Omental fat pad (tissue), 4 donors: ENCODE data around the gene SPTBN1. TPM values are rescaled to one million over a fixed set of nuclear protein-coding genes. Genes with fewer than 3 reads are reported as not detected.
A peak's percentile ranks its signal among the peaks of the same experiment; 100 is the strongest.

Experiments used
- ATAC-seq: fragments of 150-250 bp; one replicate; pipeline ENCODE4 v1.9.1; 2016; ENCODE audit warnings: mild to moderate bottlenecking, moderate library complexity; ENCODE audit not compliant: low FRiP score
- DNase-seq: peaks from one replicate; pipeline ENCODE4 v3.0.0-alpha.2; 2019; ENCODE audit warnings: low spot score
- total RNA-seq, 4 donors: library from RNA; depleted of rRNA; stranded (reverse); fragments of >200 nt; gene quantifications; one replicate each; pipeline ENCODE4 v1.1.0, GENCODE V29; 2016
- TF ChIP-seq, protein P1 (sequence below), 3 donors: fragments of 450-650 bp; IDR thresholded peaks; one replicate each; pipeline ENCODE4 v1.5.1; 2016 to 2017; ENCODE audit warnings: antibody characterized with exemption in 3 of 3, mild to moderate bottlenecking in 3 of 3, moderate library complexity in 2 of 3

Gene SPTBN1
- total RNA-seq, 4 donors from 2014 or later = 681 to 1,046 (median 964) TPM

DNA sequence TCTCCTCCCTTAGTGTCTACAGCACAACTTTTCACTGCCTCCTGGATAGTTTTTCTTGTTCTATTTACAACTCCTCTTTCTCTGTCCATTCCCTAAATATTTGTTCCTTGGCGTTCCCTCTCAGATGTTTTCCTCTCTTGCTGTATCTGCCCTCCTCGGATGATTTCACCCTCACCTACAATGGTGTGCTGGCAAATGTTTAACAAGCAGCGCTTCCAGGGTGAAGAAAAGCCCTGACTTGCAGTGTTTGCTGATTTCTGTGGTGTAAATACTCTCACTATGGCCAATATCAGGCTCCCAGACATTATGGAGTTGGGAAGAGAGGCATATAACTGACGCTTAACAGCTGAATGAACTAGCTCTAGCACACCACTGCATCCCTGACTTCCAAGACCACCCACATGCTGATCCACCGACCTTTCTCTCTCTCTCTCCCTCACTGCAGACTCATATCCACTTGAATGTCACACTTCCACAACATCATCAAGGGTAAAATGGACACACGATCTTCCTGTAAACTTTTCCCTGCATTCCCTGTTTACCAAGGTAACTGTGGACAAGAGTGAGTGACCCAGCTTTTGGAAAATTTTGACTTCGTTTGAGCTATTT, 31.5 kb upstream of the SPTBN1 start:
- ATAC-seq (no peak), DNase-seq (no peak)
- TF ChIP-seq, protein P1, sequence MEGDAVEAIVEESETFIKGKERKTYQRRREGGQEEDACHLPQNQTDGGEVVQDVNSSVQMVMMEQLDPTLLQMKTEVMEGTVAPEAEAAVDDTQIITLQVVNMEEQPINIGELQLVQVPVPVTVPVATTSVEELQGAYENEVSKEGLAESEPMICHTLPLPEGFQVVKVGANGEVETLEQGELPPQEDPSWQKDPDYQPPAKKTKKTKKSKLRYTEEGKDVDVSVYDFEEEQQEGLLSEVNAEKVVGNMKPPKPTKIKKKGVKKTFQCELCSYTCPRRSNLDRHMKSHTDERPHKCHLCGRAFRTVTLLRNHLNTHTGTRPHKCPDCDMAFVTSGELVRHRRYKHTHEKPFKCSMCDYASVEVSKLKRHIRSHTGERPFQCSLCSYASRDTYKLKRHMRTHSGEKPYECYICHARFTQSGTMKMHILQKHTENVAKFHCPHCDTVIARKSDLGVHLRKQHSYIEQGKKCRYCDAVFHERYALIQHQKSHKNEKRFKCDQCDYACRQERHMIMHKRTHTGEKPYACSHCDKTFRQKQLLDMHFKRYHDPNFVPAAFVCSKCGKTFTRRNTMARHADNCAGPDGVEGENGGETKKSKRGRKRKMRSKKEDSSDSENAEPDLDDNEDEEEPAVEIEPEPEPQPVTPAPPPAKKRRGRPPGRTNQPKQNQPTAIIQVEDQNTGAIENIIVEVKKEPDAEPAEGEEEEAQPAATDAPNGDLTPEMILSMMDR (IDR thresholded peaks at IDR 0.05) = no peak

- no peak for DNase-seq
- peak; percentile 22 for ATAC-seq
- TF ChIP-seq, protein P1 (IDR thresholded peaks at IDR 0.05) = no peak
These were observed 27.9 kb upstream of the SPTBN1 start for GRCh38 chr2:54428108-54428831.

DNA sequence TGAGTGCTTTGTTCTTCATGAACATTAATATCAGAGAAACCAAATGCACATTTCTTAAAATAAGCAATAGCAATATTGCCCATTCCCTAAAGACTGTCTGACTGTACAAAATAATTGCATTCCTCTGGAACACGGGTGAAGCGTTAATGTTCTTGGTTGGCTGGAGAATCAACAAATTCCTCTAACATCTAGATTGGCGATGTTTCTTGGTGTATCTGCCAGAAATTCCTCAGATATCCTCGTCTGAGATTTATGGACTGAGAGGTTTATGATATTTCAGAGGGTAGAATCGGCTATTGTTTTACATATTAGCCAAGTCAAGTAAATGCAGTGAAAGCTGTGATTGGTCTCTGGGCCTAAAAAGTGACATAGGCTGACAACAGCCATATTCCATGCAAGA, 27.1 kb upstream of the SPTBN1 start:
- ATAC-seq (no peak), DNase-seq (no peak)
- TF ChIP-seq, protein P1 (IDR thresholded peaks at IDR 0.05) = no peak

DNA sequence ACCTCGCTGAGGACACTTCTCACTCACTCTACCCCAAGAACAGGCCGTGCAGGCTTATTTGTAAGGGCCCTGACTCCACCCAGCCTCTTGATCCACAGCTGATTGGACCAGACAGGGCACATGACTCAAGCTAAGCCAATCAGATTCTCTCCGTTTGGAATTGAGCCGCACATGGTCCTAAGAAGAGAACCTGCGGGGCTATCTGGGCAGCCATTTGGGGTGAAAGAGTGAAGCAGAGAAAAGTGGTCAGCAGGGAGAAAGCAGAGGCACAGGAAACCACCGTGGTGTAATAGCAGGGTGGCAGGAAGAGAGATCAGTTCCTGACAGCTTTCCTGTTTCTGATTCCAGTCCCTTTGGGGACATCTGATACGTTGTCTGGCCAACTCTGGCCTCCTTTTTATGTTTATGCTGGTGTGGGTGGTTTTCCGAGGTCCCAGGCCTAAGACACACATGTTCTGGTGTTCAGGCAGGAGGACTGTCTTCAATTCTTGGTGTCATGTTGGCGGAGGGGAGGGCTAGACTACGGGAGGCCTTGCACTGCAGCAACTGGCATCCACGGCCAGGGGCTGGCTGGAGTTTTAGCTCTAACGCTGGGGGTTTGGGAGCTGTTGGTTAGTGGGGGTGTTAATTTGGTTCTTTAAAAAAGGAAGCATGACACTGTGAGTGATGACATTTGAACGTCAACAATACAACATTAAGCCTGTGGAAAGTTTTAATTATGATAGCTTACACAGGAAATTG, 26.1 kb upstream of the SPTBN1 start:
- DNase-seq = no peak
- ATAC-seq = no peak
- TF ChIP-seq, protein P1 (IDR thresholded peaks at IDR 0.05) = no peak

DNA sequence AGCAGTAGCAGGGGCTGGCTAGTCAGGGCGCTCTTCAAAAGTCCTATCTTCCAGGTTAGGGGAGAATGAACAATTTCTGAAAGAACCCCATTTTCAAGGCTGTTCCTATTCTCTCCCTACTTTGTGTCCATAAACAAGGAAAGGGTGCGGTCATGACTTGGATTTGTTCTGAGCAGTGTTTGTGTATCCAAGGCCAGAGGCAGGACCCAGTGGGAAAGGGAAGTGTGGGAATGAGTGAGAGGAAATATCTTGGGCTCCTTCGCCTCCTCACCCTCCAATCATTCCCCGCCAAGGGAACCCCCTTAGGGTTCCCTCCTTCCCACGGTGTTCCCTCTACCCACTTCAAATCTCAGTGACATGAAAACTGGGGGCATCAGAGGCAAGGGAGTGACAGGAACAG, 25.5 kb upstream of the SPTBN1 start:
- TF ChIP-seq, protein P1 (IDR thresholded peaks at IDR 0.05) = no peak
- no peak for DNase-seq
- ATAC-seq = no peak

DNA sequence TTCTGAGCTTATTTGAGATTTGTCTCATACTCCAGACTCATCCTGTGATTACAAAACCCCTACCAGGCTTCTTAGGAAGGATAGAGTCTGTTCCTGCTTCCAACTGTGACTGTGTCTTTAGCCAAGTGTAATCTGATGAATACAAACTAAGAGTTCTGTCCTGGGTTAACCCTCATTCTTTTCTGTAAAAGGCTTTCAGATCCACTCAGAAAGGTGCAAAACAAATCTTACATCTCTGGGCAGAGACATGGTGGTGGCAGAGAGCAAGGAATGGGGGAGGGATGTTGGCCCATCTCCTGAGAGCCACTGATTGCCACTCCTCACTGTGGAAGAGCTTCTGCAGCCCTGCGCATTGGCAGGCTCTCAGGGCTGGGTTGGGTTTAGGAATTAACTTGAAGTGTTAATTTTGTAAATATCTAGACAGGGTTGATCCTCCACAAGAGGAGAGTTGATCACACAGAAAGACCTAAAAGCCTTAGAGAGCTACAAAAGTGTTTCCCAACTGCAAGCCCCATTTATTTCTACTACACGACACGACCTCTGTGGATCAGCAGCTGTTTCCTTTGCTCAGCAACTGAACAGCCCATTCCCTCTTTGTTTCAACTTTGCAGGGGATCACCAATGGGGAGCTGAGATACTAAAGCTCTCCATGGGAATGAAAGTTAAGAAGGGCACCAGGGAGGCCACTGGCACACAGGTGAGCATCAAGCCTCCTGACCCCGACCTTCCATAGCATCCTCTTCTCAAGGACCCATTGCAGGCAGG, 23.7 kb upstream of the SPTBN1 start:
- ATAC-seq = no peak
- DNase-seq = no peak
- TF ChIP-seq, protein P1 (IDR thresholded peaks at IDR 0.05) = no peak
